Neural cell (in vitro differentiated cells): ENCODE data around the gene RNF4.

Source experiments
- EP300 ChIP-seq: fragments of 450-650 bp; conservative IDR thresholded peaks from 2 replicates; pipeline ENCODE4 v1.6.1; 2014; ENCODE audit warnings: antibody characterized with exemption, mild to moderate bottlenecking, moderate library complexity; ENCODE audit not compliant: poor library complexity, severe bottlenecking
- EZH2 ChIP-seq: fragments of 200-600, 300-800 bp; shearing (Covaris generic), sonication (generic); IDR thresholded peaks from 2 replicates; pipeline ENCODE4 v1.6.1; 2014; ENCODE audit warnings: antibody characterized with exemption, low read length, borderline replicate concordance, mild to moderate bottlenecking; ENCODE audit not compliant: insufficient read depth, poor library complexity, severe bottlenecking
- MXI1 ChIP-seq: fragments of 450-650 bp; conservative IDR thresholded peaks from 2 replicates; pipeline ENCODE4 v1.6.1; 2014; ENCODE audit warnings: antibody characterized with exemption, mild to moderate bottlenecking; ENCODE audit not compliant: poor library complexity, severe bottlenecking
- POLR2AphosphoS5 ChIP-seq: IDR thresholded peaks from 2 replicates; pipeline ENCODE4 v1.6.1; 2012
- RAD21 ChIP-seq: fragments of 450-650 bp; conservative IDR thresholded peaks from 2 replicates; pipeline ENCODE4 v1.6.1; 2014; ENCODE audit warnings: antibody characterized with exemption, mild to moderate bottlenecking, moderate library complexity
- SMC3 ChIP-seq: fragments of 450-650 bp; conservative IDR thresholded peaks from 2 replicates; pipeline ENCODE4 v1.6.1; 2014; ENCODE audit warnings: antibody characterized with exemption, mild to moderate bottlenecking, moderate library complexity; ENCODE audit not compliant: poor library complexity
- TAF1 ChIP-seq: IDR thresholded peaks from 2 replicates; pipeline ENCODE4 v1.6.1; 2012; ENCODE audit warnings: low read depth
- TF ChIP-seq, protein P1 (sequence below): fragments of 450-650 bp; IDR thresholded peaks from 2 replicates; pipeline ENCODE4 v1.5.1; 2014; ENCODE audit warnings: antibody characterized with exemption, mild to moderate bottlenecking, moderate library complexity; ENCODE audit not compliant: poor library complexity, severe bottlenecking
- TF ChIP-seq, protein P2 (sequence below): IDR thresholded peaks from 2 replicates; pipeline ENCODE4 v1.6.1; 2012; ENCODE audit warnings: borderline replicate concordance

- TF ChIP-seq, protein P1, sequence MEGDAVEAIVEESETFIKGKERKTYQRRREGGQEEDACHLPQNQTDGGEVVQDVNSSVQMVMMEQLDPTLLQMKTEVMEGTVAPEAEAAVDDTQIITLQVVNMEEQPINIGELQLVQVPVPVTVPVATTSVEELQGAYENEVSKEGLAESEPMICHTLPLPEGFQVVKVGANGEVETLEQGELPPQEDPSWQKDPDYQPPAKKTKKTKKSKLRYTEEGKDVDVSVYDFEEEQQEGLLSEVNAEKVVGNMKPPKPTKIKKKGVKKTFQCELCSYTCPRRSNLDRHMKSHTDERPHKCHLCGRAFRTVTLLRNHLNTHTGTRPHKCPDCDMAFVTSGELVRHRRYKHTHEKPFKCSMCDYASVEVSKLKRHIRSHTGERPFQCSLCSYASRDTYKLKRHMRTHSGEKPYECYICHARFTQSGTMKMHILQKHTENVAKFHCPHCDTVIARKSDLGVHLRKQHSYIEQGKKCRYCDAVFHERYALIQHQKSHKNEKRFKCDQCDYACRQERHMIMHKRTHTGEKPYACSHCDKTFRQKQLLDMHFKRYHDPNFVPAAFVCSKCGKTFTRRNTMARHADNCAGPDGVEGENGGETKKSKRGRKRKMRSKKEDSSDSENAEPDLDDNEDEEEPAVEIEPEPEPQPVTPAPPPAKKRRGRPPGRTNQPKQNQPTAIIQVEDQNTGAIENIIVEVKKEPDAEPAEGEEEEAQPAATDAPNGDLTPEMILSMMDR: no peak
- TF ChIP-seq SMC3 (no peak), MXI1 (no peak), TAF1 (no peak), EZH2 (no peak), EP300 (no peak), POLR2AphosphoS5 (no peak), RAD21 (no peak)
- TF ChIP-seq, protein P2, sequence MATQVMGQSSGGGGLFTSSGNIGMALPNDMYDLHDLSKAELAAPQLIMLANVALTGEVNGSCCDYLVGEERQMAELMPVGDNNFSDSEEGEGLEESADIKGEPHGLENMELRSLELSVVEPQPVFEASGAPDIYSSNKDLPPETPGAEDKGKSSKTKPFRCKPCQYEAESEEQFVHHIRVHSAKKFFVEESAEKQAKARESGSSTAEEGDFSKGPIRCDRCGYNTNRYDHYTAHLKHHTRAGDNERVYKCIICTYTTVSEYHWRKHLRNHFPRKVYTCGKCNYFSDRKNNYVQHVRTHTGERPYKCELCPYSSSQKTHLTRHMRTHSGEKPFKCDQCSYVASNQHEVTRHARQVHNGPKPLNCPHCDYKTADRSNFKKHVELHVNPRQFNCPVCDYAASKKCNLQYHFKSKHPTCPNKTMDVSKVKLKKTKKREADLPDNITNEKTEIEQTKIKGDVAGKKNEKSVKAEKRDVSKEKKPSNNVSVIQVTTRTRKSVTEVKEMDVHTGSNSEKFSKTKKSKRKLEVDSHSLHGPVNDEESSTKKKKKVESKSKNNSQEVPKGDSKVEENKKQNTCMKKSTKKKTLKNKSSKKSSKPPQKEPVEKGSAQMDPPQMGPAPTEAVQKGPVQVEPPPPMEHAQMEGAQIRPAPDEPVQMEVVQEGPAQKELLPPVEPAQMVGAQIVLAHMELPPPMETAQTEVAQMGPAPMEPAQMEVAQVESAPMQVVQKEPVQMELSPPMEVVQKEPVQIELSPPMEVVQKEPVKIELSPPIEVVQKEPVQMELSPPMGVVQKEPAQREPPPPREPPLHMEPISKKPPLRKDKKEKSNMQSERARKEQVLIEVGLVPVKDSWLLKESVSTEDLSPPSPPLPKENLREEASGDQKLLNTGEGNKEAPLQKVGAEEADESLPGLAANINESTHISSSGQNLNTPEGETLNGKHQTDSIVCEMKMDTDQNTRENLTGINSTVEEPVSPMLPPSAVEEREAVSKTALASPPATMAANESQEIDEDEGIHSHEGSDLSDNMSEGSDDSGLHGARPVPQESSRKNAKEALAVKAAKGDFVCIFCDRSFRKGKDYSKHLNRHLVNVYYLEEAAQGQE: no peak
These were observed 17.8 kb upstream of the RNF4 start for GRCh38 chr4:2451036-2451520.
